GM18526 (cell line): ENCODE results near the gene HCN3.
A peak's percentile ranks its signal among the peaks of the same experiment; 100 is the strongest.

Experiments
- POLR2A ChIP-seq: IDR thresholded peaks from 3 replicates; pipeline ENCODE4 v1.6.1; 2011; ENCODE audit not compliant: insufficient read length; ENCODE audit errors: extremely low read depth

The HCN3 gene

GRCh38 chr1:155273343-155274245, 3.7 kb upstream of the HCN3 start, which contains the start of gene CLK2:
Gene CLK2, minus strand, starts transcription at chr1:155273504. Its CDS starts 2,527 bp downstream, at chr1:155270977.
- peak; percentile 90 for TF ChIP-seq POLR2A

- no peak for TF ChIP-seq POLR2A
These were observed 832 bp downstream of the HCN3 start for GRCh38 chr1:155277902-155278688.

GRCh38 chr1:155278689-155279160, 1.5 kb downstream of the HCN3 start:
- no peak for TF ChIP-seq POLR2A

- TF ChIP-seq POLR2A, result no peak
These were observed 2.0 kb downstream of the HCN3 start for GRCh38 chr1:155279268-155279667.

GRCh38 chr1:155282488-155283091, 5.3 kb downstream of the HCN3 start:
- TF ChIP-seq POLR2A, result no peak

GRCh38 chr1:155284476-155284875, 7.2 kb downstream of the HCN3 start:
- no peak for TF ChIP-seq POLR2A

- no peak for TF ChIP-seq POLR2A
These were observed 7.8 kb downstream of the HCN3 start for GRCh38 chr1:155285063-155285462.

- TF ChIP-seq POLR2A, result no peak
These were observed 8.4 kb downstream of the HCN3 start for GRCh38 chr1:155285631-155286044.

- no peak for TF ChIP-seq POLR2A
These were observed 9.3 kb downstream of the HCN3 start for GRCh38 chr1:155286544-155286943.

- no peak for TF ChIP-seq POLR2A
These were observed 10.8 kb downstream of the HCN3 start for GRCh38 chr1:155287987-155288543.

- TF ChIP-seq POLR2A, result no peak
These were observed 16.0 kb downstream of the HCN3 start for GRCh38 chr1:155293086-155293749.

- TF ChIP-seq POLR2A, result no peak
These were observed 17.4 kb downstream of the HCN3 start for GRCh38 chr1:155294520-155295182.

- TF ChIP-seq POLR2A, result no peak
These were observed 18.1 kb downstream of the HCN3 start for GRCh38 chr1:155295183-155295941.
